B cell (primary cell): ENCODE measurements around the gene SRRM5. TPM values are rescaled to one million over a fixed set of nuclear protein-coding genes. Genes with fewer than 3 reads are reported as not detected.

Experiments
- ATAC-seq: fragments of 200-7000 bp; cut with Tn5 transposase; one replicate; pipeline ENCODE4 v1.10.0; 2021; ENCODE audit warnings: low read depth, mild to moderate bottlenecking, moderate number of reproducible peaks, moderate library complexity
- CTCF ChIA-PET: fragments of 350-600 bp; sonication (Branson Sonifier 250); formaldehyde crosslinking; loops from one replicate; lab custom pipeline; 2021; ENCODE audit warnings: antibody characterized with exemption, inconsistent platforms; lab: Charles Lee
- POLR2A ChIA-PET: fragments of 350-600 bp; sonication (Branson Sonifier 250); formaldehyde crosslinking; loops from one replicate; lab custom pipeline; 2021; ENCODE audit warnings: antibody characterized with exemption; lab: Charles Lee
- DNase-seq: peaks from one replicate; pipeline ENCODE4 v3.0.0; 2013
- H2AFZ ChIP-seq: 2 replicates; pipeline ENCODE4 v1.6.1; 2012; ENCODE audit warnings: mild to moderate bottlenecking, low read depth, low read length; ENCODE audit not compliant: insufficient read depth, poor library complexity, severe bottlenecking
- H3K27ac ChIP-seq, 2 donors: 1 replicate in 1 of 2; 2 replicates in 1 of 2; pipeline ENCODE4 v1.5.1; 2012 to 2013; ENCODE audit warnings: low read length in 2 of 2, mild to moderate bottlenecking in 2 of 2, moderate library complexity in 1 of 2
- H3K27me3 ChIP-seq, 4 experiments: fragments of 200-600 bp in 1 of 4; sonication (generic) in 1 of 4; replicated peaks in 1 of 4; 1 replicate in 2 of 4; 2 replicates in 2 of 4; pipeline versions ENCODE4 v1.6.1 to v1.7.0; 2013 to 2016; ENCODE audit warnings: low read length in 3 of 4, mild to moderate bottlenecking in 2 of 4, mixed read lengths in 1 of 4, moderate library complexity in 1 of 4; ENCODE audit not compliant: insufficient read depth in 4 of 4, control insufficient read depth in 3 of 4; ENCODE audit errors: control extremely low read depth in 1 of 4
- H3K36me3 ChIP-seq, 2 experiments: replicated peaks in 1 of 2; 1 replicate in 1 of 2; 2 replicates in 1 of 2; pipeline versions ENCODE4 v1.6.1 to v1.7.1; 2013; ENCODE audit warnings: low read length in 1 of 2; ENCODE audit not compliant: insufficient read depth in 2 of 2, control insufficient read depth in 1 of 2; ENCODE audit errors: control extremely low read depth in 1 of 2, extremely low read depth in 1 of 2
- H3K4me1 ChIP-seq, 2 donors: fragments of 200-600 bp in 1 of 2; sonication (generic) in 1 of 2; 1 replicate in 1 of 2; 2 replicates in 1 of 2; pipeline versions ENCODE4 v1.5.1 to v1.6.1; 2013 to 2017; ENCODE audit warnings: low read length in 2 of 2; ENCODE audit not compliant: control insufficient read depth in 2 of 2, insufficient read depth in 2 of 2
- H3K4me2 ChIP-seq: replicated peaks from 2 replicates; pipeline ENCODE3; 2012; ENCODE audit warnings: mild to moderate bottlenecking, low read depth, low read length; ENCODE audit not compliant: poor library complexity, severe bottlenecking
- H3K4me3 ChIP-seq, 5 experiments: fragments of 200-600 bp in 1 of 5; sonication (generic) in 1 of 5; 1 replicate in 3 of 5; 2 replicates in 2 of 5; pipeline versions ENCODE4 v1.5.1 to v1.7.0; 2011 to 2016; ENCODE audit warnings: low read length in 4 of 5, mild to moderate bottlenecking in 4 of 5, low read depth in 2 of 5, control low read depth in 1 of 5, moderate library complexity in 1 of 5; ENCODE audit not compliant: insufficient read depth in 1 of 5; ENCODE audit errors: control extremely low read depth in 1 of 5, extremely low read depth in 1 of 5
- H3K79me2 ChIP-seq: fragments of 200-600 bp; sonication (generic); one replicate; pipeline ENCODE4 v1.6.0; 2016; ENCODE audit warnings: low read length; ENCODE audit not compliant: control insufficient read depth, insufficient read depth
- H3K9ac ChIP-seq: fragments of 200-600 bp; sonication (generic); 2 replicates; pipeline ENCODE4 v1.6.1; 2017; ENCODE audit warnings: mild to moderate bottlenecking, low read length, moderate library complexity
- H3K9me3 ChIP-seq, 3 donors: one replicate each; pipeline versions ENCODE4 v1.6.1 to v1.7.1; 2013; ENCODE audit warnings: low read length in 2 of 3; ENCODE audit not compliant: control insufficient read depth in 2 of 3, insufficient read depth in 1 of 3; ENCODE audit errors: control extremely low read depth in 1 of 3
- H4K20me1 ChIP-seq: 2 replicates; pipeline ENCODE4 v1.6.0; 2012; ENCODE audit warnings: mild to moderate bottlenecking, low read length; ENCODE audit not compliant: insufficient read depth, control insufficient read depth, poor library complexity, severe bottlenecking
- H3K27ac Mint-ChIP-seq: one replicate; pipeline ENCODE4 v1.8.0; 2021; ENCODE audit warnings: mixed read lengths
- H3K27me3 Mint-ChIP-seq: one replicate; pipeline ENCODE4 v1.8.0; 2021; ENCODE audit warnings: mixed read lengths
- H3K4me1 Mint-ChIP-seq: one replicate; pipeline ENCODE4 v1.8.0; 2021; ENCODE audit warnings: mixed read lengths
- H3K4me3 Mint-ChIP-seq: one replicate; pipeline ENCODE4 v1.8.0; 2021; ENCODE audit warnings: mixed read lengths
- H3K9me3 Mint-ChIP-seq: one replicate; pipeline ENCODE4 v1.8.0; 2022; ENCODE audit warnings: mixed read lengths; ENCODE audit not compliant: insufficient read depth
- EZH2 ChIP-seq: IDR thresholded peaks from 2 replicates; pipeline ENCODE4 v1.6.1; 2012; ENCODE audit warnings: borderline replicate concordance, low read depth, mild to moderate bottlenecking, moderate library complexity, low read length; ENCODE audit not compliant: insufficient read depth, poor library complexity, severe bottlenecking
- WGBS: methylation state at CpG from one replicate; pipeline ENCODE4 v1.1.5; 2013; ENCODE audit warnings: missing lambda C conversion rate; ENCODE audit not compliant: insufficient coverage; 5-methylcytosine and 5-hydroxymethylcytosine counted together
- intact Hi-C: fragments of 100-400 bp; cut with micrococcal nuclease; formaldehyde crosslinking; loops from one replicate; pipeline ENCODE4 v1.10.0; 2022
- polyA plus RNA-seq: library from polyadenylated mRNA; depleted of rRNA; stranded (reverse); fragments of >200 nt; gene quantifications from 2 replicates; pipeline ENCODE4 v1.2.3, GENCODE V29; 2012
- total RNA-seq, 2 donors: library from RNA; stranded (reverse); fragments of 120-200 nt in 1 of 2; gene quantifications; 1 replicate in 1 of 2; 2 replicates in 1 of 2; pipeline versions ENCODE4 v1.2.3 to v1.2.4, GENCODE V29; 2013 to 2022
- TF ChIP-seq, protein P1 (sequence below): fragments of 200-600 bp; IDR thresholded peaks from one replicate; pipeline ENCODE4 v1.8.0; 2022; ENCODE audit warnings: antibody characterized with exemption, mild to moderate bottlenecking

SRRM5 gene
- total and polyA plus RNA-seq, 2 donors (not counting 1 experiment from before 2014, with no cell fraction given), result 0.64 to 1.4 TPM

DNA sequence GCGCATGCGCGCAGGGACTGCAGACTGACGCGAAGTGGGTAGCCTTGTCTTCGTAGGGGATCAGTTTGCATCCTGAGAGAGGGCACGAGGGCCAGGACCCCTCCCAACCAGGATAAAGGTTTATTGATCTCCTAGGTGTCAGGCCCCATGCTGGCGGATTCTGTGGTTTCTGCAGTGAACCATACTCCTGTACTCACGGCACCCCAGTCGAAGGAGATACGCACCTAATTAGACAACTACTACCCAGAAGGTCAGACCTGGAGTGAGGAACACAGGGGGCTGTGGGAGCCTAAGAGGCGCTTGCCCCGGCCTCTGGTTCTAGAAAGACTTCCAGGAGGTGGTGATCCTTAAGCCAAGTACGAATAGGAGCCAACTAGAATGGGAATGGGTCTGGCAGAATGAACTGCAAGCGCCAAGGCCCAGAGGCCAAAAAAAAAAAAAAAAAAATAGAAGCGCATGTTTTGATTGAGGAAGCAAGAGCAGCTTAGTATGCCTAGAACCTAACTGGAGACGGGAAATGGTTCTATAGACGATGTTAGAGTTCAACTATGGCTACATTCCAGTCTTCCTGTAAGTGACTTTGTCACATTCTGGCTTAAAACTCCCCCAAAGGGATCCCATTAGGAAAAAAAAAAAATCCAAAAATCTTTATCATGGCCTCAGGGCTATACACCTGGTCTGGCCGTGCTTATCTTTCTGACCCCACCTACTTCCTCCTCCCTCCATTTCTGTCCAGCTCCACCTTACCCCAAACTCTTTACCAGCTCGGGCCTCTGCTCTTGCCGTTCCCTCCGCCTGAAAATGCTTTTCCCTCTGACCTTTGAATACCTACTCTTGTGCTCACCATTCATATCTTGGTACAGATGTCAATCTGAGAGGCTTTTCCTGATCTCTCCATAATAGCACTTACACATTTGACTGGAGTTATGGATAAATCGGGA is 8.4 kb downstream of the SRRM5 start:
- Mint-ChIP-seq H3K4me3 (peak overlapping the region; percentile 98), H3K27ac (peak overlapping the region; percentile 99), H3K4me1 (peaks cover 30% of the 10 kb centered on the region), H3K27me3 (no peaks in the 10 kb centered on the region), H3K9me3 (no peaks in the 10 kb centered on the region)
- Histone ChIP-seq H2AFZ (peak overlapping the region; percentile 94), H3K9ac (peak overlapping the region; percentile 86), H3K36me3 (no peaks in the 10 kb centered on the region), H3K4me2 (peak overlapping the region; percentile 79), H3K4me3 (peak overlapping the region; percentile 54 to 86 (median 80)), H3K79me2 (peaks cover 14% of the 10 kb centered on the region), H4K20me1 (peaks cover 16% of the 10 kb centered on the region), H3K27ac (peak overlapping the region; percentile 84 to 88), H3K4me1 (peaks cover 16 to 22% of the 10 kb centered on the region in 2 donors), H3K9me3 (peaks cover 0 to 15% (median 0%) of the 10 kb centered on the region in 3 donors), H3K27me3 (no peaks in the 10 kb centered on the region)
- POLR2A ChIA-PET, result interaction anchor here (0.7 to 1.3 kb wide), 2 partner anchors 47 to 87 kb away, joined by 3 to 4 read pairs; partner anchors contain the start of gene ZNF575
- CTCF ChIA-PET, result interaction anchor here (0.6 to 1.8 kb wide), 5 partner anchors 10 to 70 kb away, joined by 3 to 4 read pairs (median 3); no protein-coding TSS in a partner anchor
- 57% methylated on average over 19 of the region's 23 CpGs for WGBS
- intact Hi-C loops, result loop anchor here (1.0 kb wide), 1 partner anchor 48 kb away; no protein-coding TSS in a partner anchor
- DNase-seq (no peak), ATAC-seq (no peak)
- TF ChIP-seq, protein P1, sequence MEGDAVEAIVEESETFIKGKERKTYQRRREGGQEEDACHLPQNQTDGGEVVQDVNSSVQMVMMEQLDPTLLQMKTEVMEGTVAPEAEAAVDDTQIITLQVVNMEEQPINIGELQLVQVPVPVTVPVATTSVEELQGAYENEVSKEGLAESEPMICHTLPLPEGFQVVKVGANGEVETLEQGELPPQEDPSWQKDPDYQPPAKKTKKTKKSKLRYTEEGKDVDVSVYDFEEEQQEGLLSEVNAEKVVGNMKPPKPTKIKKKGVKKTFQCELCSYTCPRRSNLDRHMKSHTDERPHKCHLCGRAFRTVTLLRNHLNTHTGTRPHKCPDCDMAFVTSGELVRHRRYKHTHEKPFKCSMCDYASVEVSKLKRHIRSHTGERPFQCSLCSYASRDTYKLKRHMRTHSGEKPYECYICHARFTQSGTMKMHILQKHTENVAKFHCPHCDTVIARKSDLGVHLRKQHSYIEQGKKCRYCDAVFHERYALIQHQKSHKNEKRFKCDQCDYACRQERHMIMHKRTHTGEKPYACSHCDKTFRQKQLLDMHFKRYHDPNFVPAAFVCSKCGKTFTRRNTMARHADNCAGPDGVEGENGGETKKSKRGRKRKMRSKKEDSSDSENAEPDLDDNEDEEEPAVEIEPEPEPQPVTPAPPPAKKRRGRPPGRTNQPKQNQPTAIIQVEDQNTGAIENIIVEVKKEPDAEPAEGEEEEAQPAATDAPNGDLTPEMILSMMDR, result no peak
- TF ChIP-seq EZH2, result no peak
